Cerebellar cortex (tissue), 1 donor: ENCODE data around the gene STAT4.

Experiments used
- DNase-seq: peaks from one replicate; pipeline ENCODE4 v3.0.0-alpha.2; 2015; ENCODE audit warnings: low spot score

Gene STAT4

GRCh38 chr2:191176305-191176704 is 25.5 kb upstream of the STAT4 start:
- no peak for DNase-seq

DNA sequence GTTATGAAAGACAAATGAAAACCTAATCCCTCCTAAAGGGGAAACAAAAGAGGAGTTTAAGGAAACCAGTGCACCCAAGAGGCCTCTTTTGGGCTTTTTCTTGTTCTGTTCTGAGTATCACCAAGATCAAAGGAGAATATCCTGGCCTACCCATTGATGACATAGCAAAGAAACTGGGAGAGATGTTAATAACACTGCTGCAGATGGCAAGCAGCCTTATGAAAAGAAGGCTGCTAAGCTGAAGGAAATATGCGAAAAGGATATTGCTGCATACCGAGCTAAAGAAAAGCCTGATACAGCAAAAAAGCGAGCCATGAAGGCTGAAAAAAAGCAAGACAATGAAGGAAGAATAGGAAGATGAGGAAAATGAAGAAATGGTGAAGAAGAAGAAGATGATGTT is 23.6 kb upstream of the STAT4 start:
- no peak for DNase-seq

DNA sequence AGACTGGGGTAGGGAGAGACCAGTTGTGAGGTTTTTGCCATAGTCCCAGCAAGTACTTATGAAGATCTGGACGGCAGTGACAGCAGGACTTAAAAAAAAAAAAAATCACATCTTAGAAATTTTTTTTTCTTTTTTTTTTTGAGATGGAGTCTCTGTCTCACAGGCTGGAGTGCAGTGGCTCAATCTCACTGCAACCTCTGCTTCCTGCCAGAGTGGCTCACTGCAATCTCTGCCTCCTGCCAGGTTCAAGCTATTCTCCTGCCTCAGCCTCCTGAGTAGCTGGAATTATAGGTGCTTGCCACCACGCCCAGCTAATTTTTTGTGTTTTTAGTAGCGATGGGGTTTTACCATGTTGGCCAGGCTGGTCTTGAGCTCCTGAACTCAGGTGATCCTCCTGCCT is 22.4 kb upstream of the STAT4 start:
- DNase-seq, result no peak

GRCh38 chr2:191171708-191172355 is 21.0 kb upstream of the STAT4 start:
- no peak for DNase-seq

GRCh38 chr2:191171286-191171685 is 20.5 kb upstream of the STAT4 start:
- no peak for DNase-seq

- no peak for DNase-seq
Observed at GRCh38 chr2:191170773-191171172, 20.0 kb upstream of the STAT4 start.

- DNase-seq, result no peak
Observed at GRCh38 chr2:191170301-191170636, 19.5 kb upstream of the STAT4 start.

DNA sequence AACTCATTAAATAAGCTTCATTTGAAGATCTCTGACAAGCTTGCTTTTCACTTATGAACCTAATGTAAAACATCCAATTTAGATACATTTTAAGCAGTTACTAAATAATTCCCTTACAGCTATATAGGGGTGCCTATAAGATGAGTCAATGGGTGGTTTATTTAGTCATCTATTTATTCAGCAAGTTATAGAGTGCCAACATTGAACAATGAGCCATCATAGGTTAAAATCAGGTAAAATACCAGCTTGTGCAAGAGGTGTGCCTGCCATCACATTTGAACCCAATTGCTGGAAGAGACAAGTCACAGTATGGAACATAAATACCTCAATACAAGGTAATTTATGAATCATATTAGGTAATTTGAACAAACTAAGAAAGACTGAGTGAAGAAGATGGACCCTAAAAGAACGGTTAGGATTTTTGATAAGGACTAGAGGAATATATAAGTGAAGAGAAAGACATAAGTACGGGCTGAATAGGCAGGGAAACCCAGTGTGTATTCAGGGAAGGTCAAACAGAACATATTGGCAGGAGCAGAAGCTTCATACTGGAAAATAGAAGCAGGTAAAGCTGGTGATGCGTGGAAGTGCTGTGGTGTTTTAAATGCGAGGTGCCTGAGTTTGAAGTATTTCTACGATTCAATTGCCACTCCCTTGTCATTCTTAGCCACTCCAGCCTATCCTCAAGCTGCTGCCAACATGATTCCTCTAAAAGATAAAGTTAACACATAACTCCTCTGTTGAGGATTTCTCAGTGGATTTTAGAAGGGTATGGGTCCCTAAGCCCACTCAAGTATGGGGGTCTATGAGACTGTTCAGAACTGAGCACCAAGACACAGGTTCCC is 18.9 kb upstream of the STAT4 start:
- no peak for DNase-seq

- no peak for DNase-seq
Observed at GRCh38 chr2:191167766-191168165, 17.0 kb upstream of the STAT4 start.

DNA sequence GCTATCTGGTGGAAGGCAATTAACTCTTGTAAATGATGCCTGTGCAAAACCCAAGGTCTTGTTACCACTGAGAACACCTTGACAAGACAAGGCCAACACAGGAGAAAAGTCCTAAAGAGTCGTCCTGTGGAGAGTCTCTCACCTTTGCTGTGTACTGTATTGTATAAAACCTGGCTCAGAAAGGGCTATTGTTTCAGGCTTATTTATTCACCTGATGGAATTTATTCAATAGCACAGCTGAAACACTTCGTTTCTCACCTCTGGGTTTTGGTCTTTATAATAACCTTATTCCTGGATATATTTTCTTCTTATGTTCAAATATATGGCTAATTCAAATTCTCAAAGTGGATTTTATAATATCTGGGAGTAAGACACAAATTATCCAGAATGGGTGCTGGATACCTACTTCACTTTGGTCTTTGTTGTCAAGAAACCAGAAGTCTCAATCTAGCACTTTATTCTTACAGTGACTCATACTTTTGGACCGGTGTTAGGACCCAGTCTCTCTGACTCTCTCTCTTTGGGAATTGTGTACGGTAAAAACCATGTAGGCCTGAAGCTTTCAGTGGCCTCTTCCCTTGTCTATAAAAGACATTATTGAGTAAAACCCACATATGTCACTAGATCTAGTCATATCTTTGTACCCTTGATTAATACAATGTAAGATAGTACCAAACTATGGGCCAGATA is 16.1 kb upstream of the STAT4 start:
- no peak for DNase-seq

GRCh38 chr2:191166111-191166755 is 15.4 kb upstream of the STAT4 start:
- no peak for DNase-seq

DNA sequence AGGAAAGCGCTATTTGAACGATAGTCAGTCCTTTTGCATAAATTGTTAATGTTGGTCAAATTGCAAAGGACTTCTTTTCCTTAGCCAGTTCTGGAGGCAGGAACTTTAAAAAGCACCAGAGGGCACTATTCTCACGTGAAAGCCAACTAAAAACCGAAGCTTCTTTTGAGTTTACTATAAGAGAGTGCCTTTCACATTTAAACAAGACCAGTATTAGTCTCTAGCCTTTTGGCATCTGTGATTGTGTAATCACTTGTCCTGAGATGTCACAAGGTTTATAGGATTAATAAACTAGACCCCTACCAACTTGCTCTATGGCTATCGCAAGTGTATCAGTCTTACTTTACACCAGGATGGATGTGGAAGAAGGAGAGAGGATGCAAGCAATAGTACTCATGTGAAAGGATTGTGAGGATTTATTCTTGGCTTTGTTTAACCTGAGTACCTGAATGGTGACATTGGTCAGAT is 14.4 kb upstream of the STAT4 start:
- DNase-seq, result peak; percentile 30

DNA sequence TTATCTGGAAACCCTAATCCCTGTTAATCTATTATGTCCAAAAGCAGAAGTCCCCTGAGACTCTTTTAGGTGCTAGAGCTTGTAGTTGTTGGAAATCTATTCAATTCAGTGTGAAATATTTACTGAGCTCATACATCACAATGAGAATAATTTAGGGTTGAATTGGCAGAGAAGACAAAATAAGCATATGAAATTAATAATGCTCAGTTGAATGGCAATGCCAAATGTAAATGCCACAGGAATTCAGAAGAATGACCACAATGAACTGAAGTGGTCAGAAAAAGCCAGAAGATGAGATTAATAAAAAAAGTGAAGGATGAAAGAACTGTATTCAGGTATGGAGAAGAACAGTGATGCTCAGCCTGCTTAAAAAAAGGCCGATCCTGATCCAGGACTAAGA is 8.0 kb upstream of the STAT4 start:
- DNase-seq, result no peak

- DNase-seq, result no peak
Observed at GRCh38 chr2:191158193-191158592, 7.4 kb upstream of the STAT4 start.

GRCh38 chr2:191155608-191156071 is 4.8 kb upstream of the STAT4 start:
- peak; percentile 26 for DNase-seq

- no peak for DNase-seq
Observed at GRCh38 chr2:191153716-191154115, 2.9 kb upstream of the STAT4 start.

DNA sequence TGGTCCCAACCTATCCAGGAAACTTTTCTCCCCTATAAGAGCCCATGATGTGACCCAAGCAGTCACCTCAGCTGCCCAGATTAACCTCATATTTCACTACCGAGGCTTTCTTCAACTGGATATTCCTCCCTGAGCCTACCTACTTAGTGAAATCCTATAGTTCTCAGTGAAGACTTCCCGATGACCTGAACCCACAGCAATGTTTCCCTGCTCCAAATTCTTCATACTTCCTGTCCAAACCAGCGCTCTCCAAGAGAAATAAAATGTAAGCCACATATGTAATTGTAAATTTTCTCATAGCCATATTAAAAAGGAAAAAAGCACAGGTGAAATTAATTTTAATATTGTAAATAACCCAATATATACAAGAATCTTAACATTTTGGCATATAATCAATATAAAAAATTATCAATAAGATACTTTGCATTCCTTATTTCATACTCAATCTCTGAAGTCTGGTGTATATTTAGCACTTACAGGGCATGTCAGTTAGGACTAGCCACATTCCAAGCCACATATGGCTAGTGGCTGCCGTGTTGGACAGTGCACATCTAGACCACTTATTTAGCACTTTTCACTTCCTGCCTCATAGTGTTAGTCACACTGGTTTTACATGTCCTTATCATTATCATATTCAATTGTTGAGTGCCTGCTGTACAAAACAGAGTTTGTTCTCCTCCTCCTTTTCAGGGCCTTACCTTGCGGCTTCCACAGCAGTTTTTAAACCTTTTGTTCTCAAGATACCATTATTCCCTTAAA is 1.9 kb upstream of the STAT4 start:
- DNase-seq, result no peak

DNA sequence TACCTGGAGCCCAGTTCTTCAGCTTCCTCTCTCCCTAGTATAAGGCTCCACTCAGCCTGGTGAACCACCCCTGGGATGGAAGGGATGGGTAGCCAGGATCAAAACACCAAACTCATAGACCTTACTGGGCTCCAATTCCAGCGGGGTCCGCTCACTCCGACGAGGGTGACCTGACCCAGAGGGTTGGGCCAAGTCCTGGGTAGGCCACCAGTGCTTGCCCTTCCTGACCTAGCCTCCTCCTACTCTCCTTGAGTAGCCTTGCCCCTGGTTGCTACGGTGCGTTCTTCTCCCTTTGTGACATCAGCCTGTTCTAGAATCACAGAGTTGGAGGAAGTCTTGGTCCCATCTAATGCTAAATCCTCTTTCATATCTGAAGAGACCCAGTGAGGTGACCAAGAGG is 537 bp upstream of the STAT4 start:
- no peak for DNase-seq

DNA sequence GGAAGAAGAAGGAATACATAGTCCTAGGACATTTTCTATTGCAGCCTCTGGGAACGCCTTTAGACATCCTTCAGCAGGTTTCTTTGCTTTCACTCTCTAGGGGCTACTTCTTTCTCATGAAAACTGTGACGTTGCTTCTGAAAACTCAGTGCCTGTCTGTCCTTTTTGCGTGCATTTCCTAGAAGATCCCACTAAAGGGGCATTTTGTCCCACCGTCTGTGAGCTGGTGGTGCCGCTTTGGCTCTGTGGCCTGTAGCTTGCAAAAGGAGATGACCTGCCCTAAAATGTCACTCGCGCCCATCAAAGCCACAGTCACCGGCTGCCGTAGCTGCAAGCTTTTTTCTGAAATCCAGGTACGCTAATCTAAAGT is 579 bp downstream of the STAT4 start:
- DNase-seq, result no peak

DNA sequence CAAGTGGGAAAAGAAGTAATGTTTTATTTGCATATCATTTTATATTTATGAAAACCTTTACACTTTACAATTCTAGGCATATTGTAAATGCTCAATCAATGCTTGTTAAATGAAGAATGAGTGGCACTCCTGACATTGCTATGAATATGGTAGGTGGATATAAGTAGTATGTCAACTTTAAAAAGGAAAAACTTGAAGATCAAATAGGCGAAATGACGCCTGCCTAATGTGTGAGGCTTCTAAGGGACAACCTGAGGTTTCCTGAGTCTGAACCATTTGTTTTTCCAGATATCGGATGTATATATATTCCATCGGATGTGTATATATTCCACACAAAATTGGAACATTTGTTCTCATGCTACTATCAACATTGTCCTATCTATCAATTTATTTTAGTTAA is 1.4 kb downstream of the STAT4 start:
- no peak for DNase-seq

GRCh38 chr2:191148791-191149190 is 2.0 kb downstream of the STAT4 start:
- DNase-seq, result no peak

DNA sequence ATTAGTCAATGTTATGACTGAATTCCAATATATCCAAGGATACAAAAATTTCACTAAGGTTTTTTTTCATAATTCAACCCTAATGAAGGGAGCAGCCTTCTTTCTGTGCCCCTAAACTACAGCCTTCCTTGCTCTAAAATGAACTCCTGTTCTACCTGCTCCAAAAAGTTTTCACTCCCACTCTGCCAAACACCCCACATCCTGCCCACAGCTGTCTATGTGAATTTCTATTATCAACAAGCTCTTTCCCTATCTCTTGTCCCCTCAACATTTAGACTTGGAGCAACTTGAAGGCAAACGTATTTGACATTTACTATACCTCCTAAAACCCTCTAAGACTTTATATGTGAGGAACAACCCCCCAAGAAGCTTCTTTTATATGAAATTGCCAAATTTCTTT is 2.5 kb downstream of the STAT4 start:
- DNase-seq, result no peak
